ENCODE data around the gene CHI3L1. TPM values are rescaled to one million over a fixed set of nuclear protein-coding genes. Genes with fewer than 3 reads are reported as not detected.
A peak's percentile ranks its signal among the peaks of the same experiment; 100 is the strongest.

Gene CHI3L1
- total RNA-seq, 4 donors from 2014 or later: 6.2 to 28.2 (median 21.2) TPM; not detected in 1

DNA sequence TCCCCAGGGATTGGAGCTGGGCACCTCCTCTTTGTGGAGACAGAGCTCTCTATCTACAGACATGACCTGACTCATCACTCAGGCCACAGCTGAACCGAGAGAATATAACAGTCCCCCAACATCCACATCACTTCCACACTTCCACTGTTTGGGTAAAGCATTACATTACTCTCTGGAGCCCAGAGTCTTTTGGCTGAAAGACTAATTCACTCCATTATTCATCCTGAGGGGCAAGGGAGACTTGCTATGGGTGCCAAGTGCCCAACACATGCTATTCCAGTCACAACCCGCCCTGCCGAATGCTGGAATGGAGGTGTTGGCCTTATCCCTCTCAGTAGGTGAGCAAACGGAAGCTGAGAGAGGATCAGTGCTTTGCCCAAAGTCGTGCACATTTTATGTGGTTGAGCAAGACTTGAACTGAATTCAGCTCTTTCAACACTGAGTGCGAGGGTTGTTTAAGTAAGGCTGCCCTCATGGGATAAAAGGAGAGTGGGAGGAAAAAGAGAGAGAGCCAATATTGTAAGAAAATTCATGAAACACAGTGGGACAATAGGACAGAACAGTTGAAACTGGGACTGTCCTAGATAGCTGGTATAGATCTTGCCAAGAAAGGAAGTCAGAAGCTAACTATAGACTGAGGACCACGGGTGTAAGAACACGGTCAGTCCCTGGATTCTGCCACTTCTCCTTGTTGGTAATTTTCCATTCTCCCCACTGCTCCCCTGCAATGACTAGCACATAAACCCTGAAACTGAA, 13.5 kb upstream of the CHI3L1 start:
- Histone ChIP-seq H3K9me3 (no peaks in the 10 kb centered on the region), H3K36me3 (no peaks in the 10 kb centered on the region), H3K27ac (peak overlapping the region; percentile 60 to 70), H3K4me1 (peaks cover 0 to 9% of the 10 kb centered on the region in 2 donors), H3K4me3 (no peak overlapping the region), H3K27me3 (no peaks in the 10 kb centered on the region)
- intact Hi-C loops (cut with DNase I; ENCODE audit: low total_unique reads): no loop called here
- TF ChIP-seq, protein P1, sequence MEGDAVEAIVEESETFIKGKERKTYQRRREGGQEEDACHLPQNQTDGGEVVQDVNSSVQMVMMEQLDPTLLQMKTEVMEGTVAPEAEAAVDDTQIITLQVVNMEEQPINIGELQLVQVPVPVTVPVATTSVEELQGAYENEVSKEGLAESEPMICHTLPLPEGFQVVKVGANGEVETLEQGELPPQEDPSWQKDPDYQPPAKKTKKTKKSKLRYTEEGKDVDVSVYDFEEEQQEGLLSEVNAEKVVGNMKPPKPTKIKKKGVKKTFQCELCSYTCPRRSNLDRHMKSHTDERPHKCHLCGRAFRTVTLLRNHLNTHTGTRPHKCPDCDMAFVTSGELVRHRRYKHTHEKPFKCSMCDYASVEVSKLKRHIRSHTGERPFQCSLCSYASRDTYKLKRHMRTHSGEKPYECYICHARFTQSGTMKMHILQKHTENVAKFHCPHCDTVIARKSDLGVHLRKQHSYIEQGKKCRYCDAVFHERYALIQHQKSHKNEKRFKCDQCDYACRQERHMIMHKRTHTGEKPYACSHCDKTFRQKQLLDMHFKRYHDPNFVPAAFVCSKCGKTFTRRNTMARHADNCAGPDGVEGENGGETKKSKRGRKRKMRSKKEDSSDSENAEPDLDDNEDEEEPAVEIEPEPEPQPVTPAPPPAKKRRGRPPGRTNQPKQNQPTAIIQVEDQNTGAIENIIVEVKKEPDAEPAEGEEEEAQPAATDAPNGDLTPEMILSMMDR (IDR thresholded peaks at IDR 0.05): no peak
- TF ChIP-seq POLR2A (IDR thresholded peaks at IDR 0.05): no peak
- DNase-seq: peak; percentile 45 to 57

DNA sequence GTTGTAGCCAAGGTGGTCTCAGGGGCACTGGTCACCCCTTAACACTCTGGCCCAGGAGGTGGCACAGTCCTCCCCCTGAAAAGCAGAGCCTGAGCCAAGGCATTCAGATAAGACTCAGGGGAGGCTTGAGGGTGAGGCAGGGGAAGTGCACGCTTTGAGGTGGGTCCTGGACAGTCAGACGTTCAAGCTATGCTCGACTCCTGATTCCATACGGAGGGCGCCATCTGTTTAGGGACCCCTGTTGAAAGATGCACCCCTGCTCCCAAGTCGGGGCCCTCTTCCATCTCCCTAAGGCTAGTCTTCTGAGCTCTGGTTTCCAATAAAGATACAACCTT, 12.9 kb upstream of the CHI3L1 start:
- H3K27ac ChIP-seq: peak overlapping the region; percentile 60 to 70
- H3K9me3 ChIP-seq: no peaks in the 10 kb centered on the region
- intact Hi-C loops (cut with DNase I; ENCODE audit: low total_unique reads): no loop called here
- no peak for DNase-seq
- H3K27me3 ChIP-seq: no peaks in the 10 kb centered on the region
- peaks cover 0 to 9% of the 10 kb centered on the region in 2 donors for H3K4me1 ChIP-seq
- H3K4me3 ChIP-seq: no peak overlapping the region
- TF ChIP-seq, protein P1 (IDR thresholded peaks at IDR 0.05): no peak
- no peak for TF ChIP-seq POLR2A (IDR thresholded peaks at IDR 0.05)
- H3K36me3 ChIP-seq: no peaks in the 10 kb centered on the region

DNA sequence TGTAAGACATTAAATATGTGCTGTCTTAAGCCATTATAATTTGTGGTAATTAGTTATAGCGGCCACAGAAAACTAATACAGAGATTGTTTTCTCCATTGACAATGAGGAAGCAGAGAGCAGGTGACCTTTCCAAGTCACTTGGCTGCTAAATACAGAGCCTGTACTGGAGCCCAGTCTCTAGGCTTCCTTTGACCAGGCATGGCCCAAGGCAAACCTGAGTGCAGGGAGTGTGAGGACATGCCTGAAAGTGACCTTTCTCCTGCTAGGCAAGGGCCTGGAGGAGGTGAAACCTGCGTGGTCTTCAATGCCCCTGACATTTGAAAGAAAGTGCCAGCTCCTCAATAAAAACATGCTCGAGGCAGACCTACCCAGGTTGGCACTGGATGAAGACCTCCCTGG, 12.5 kb upstream of the CHI3L1 start:
- Histone ChIP-seq H3K4me3 (no peak overlapping the region), H3K27ac (peak overlapping the region in 1 of 2 donors; percentile 70), H3K36me3 (no peaks in the 10 kb centered on the region), H3K27me3 (no peaks in the 10 kb centered on the region), H3K9me3 (no peaks in the 10 kb centered on the region), H3K4me1 (peaks cover 0 to 9% of the 10 kb centered on the region in 2 donors)
- TF ChIP-seq, protein P1 (IDR thresholded peaks at IDR 0.05): no peak
- intact Hi-C loops (cut with DNase I; ENCODE audit: low total_unique reads): no loop called here
- DNase-seq: no peak

DNA sequence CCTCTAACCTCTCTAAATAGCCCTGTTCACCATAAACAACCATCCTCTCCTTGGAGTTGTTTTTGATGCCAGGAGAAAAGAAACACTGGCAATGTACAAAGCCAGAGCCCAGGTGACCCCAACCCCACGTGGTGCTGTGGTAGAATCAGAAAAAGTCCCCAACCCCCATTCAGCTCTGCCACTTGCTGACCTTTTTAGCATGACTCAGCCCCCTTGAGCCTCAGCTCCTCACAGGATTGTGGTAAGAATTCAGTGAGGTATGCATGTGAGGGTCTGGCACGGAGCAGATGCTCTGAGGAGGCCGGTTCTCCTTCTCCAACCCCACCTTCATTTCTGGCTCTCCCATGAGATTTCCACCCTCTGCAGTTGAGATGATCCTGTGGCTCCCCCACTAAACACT, 11.1 kb upstream of the CHI3L1 start:
- Histone ChIP-seq H3K9me3 (no peaks in the 10 kb centered on the region), H3K27ac (no peak overlapping the region), H3K4me1 (peaks cover 0 to 9% of the 10 kb centered on the region in 2 donors), H3K4me3 (no peak overlapping the region), H3K36me3 (no peaks in the 10 kb centered on the region), H3K27me3 (no peaks in the 10 kb centered on the region)
- TF ChIP-seq, protein P1 (IDR thresholded peaks at IDR 0.05): no peak
- no peak for TF ChIP-seq POLR2A (IDR thresholded peaks at IDR 0.05)
- no peak for DNase-seq
- intact Hi-C loops (cut with DNase I; ENCODE audit: low total_unique reads): no loop called here

DNA sequence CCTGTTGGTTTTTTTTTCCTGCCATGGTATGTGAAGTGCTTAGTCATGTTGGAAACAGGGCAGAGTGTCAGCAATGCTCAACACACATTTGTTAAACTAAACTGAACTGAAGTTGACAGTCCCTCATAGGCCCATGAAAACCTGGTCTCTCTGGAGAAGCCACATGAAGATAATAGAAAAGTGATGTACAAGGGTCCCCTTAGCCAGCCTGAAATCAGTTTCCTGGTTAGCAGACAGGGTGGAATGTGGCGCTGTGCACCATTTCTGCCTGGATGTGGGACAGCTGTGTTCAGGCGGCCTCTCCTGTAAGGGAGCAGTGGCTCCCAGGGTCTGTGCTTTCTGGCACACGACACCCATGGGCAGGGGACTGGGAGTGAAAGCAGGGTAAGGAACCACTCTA, 9.9 kb upstream of the CHI3L1 start:
- peak overlapping the region in 1 of 2 donors; percentile 17 for H3K27ac ChIP-seq
- TF ChIP-seq, protein P1 (IDR thresholded peaks at IDR 0.05): no peak
- no peak for TF ChIP-seq POLR2A (IDR thresholded peaks at IDR 0.05)
- DNase-seq: no peak
- peaks cover 0 to 9% of the 10 kb centered on the region in 2 donors for H3K4me1 ChIP-seq
- H3K4me3 ChIP-seq: no peak overlapping the region
- no peaks in the 10 kb centered on the region for H3K36me3 ChIP-seq
- H3K9me3 ChIP-seq: no peaks in the 10 kb centered on the region
- H3K27me3 ChIP-seq: no peaks in the 10 kb centered on the region
- intact Hi-C loops (cut with DNase I; ENCODE audit: low total_unique reads): no loop called here
